Measurements from ENCODE around the gene ECE1. TPM values are rescaled to one million over a fixed set of nuclear protein-coding genes. Genes with fewer than 3 reads are reported as not detected.

ECE1 gene
- total RNA-seq: 10 to 100 TPM; 81.0 to 94.5 (median 87.1) TPM
- total RNA-seq (2013): 57.2 TPM
- 127 to 302 (median 177) reads per million in 29 experiments for total RNA-seq

GRCh38 chr1:21289700-21290545 lies at the start of gene ECE1:
TSS of gene ECE1 (minus strand) at chr1:21290463. CDS start at chr1:21290414, 49 bp downstream.
- DNase-seq (peak in 33 of 35 experiments; percentile 21 to 69 (median 35)), ATAC-seq (replicated peaks in 1 of 4) (peak in 3 of 4 experiments; percentile 13 to 18 (median 16))
- ChIA-PET POLR2A (no interaction called here), CTCF (interaction anchor here in 1 of 2 donors (0.8 to 1.1 kb wide), 2 partner anchors 20 to 48 kb away, joined by 3 to 5 read pairs; no protein-coding TSS in a partner anchor)
- Mint-ChIP-seq H3K4me3 (peak within 1 kb of the TSS; percentile 87 to 91 (median 90)), H3K36me3 (no peaks in the 10 kb centered on the region), H3K9me3 (no peaks in the 10 kb centered on the region), H3K27ac (peak within 1 kb of the TSS; percentile 98 to 99), H3K4me1 (peaks cover 51 to 67% (median 63%) of the 10 kb centered on the region in 3 donors), H3K27me3 (no peaks in the 10 kb centered on the region)
- H3K4me1 ChIP-seq (ENCODE audit: control insufficient read depth in 1 of 2, extremely low read depth in 1 of 2, insufficient read depth in 2 of 2, low read length in 2 of 2): peaks cover 27 to 63% of the 10 kb centered on the region in 2 experiments
- peak within 1 kb of the TSS; percentile 82 for H3K27ac ChIP-seq (ENCODE audit: low read length)
- H3K36me3 ChIP-seq (ENCODE audit: control insufficient read depth in 2 of 2, extremely low read depth in 1 of 2, insufficient read depth in 1 of 2, low read length in 1 of 2): peaks cover 0 to 6% of the 10 kb centered on the region in 2 donors
- H3K4me3 ChIP-seq (ENCODE audit: control insufficient read depth in 1 of 2, extremely low read depth in 1 of 2, low read length in 1 of 2): peak within 1 kb of the TSS; percentile 70 to 76
- no peaks in the 10 kb centered on the region for H3K27me3 ChIP-seq (replicated peaks in 1 of 2; ENCODE audit: control insufficient read depth in 2 of 2, extremely low read depth in 1 of 2, insufficient read depth in 2 of 2, low read length in 1 of 2)
- WGBS (ENCODE audit: insufficient coverage): under 1% methylated on average over 89 of the region's 90 CpGs
- H3K9me3 ChIP-seq: no peaks in the 10 kb centered on the region

GRCh38 chr1:21339356-21340229 lies 49.3 kb upstream of the ECE1 start:
- no peak overlapping the region for H3K27ac ChIP-seq (ENCODE audit: low read length)
- peaks cover 62 to 99% of the 10 kb centered on the region in 2 experiments for H3K4me1 ChIP-seq (ENCODE audit: control insufficient read depth in 1 of 2, extremely low read depth in 1 of 2, insufficient read depth in 2 of 2, low read length in 2 of 2)
- Mint-ChIP-seq H3K4me1 (peaks cover 89 to 93% (median 92%) of the 10 kb centered on the region in 3 donors), H3K9me3 (no peaks in the 10 kb centered on the region), H3K27ac (peak overlapping the region; percentile 17 to 45), H3K27me3 (no peaks in the 10 kb centered on the region), H3K4me3 (no peak overlapping the region), H3K36me3 (no peaks in the 10 kb centered on the region)
- POLR2A ChIA-PET: no interaction called here
- H3K9me3 ChIP-seq: no peaks in the 10 kb centered on the region
- H3K4me3 ChIP-seq (ENCODE audit: control insufficient read depth in 1 of 2, extremely low read depth in 1 of 2, low read length in 1 of 2): no peak overlapping the region
- peaks cover 0 to 5% of the 10 kb centered on the region in 2 donors for H3K36me3 ChIP-seq (ENCODE audit: control insufficient read depth in 2 of 2, extremely low read depth in 1 of 2, insufficient read depth in 1 of 2, low read length in 1 of 2)
- WGBS (ENCODE audit: insufficient coverage): 100% methylated on average over 2 of the region's 9 CpGs
- CTCF ChIA-PET: no interaction called here
- H3K27me3 ChIP-seq (replicated peaks in 1 of 2; ENCODE audit: control insufficient read depth in 2 of 2, extremely low read depth in 1 of 2, insufficient read depth in 2 of 2, low read length in 1 of 2): no peaks in the 10 kb centered on the region
- no peak for DNase-seq
- ATAC-seq (replicated peaks in 1 of 4): no peak

GRCh38 chr1:21338573-21339355 lies 48.5 kb upstream of the ECE1 start:
- peak overlapping the region in 1 of 3 donors; percentile 46 for H3K4me3 Mint-ChIP-seq
- H3K4me1 Mint-ChIP-seq: peaks cover 93 to 96% (median 94%) of the 10 kb centered on the region in 3 donors
- ATAC-seq (replicated peaks in 1 of 4): no peak
- Histone ChIP-seq H3K9me3 (no peaks in the 10 kb centered on the region), H3K4me3 (ENCODE audit: control insufficient read depth in 1 of 2, extremely low read depth in 1 of 2, low read length in 1 of 2) (no peak overlapping the region), H3K27me3 (replicated peaks in 1 of 2; ENCODE audit: control insufficient read depth in 2 of 2, extremely low read depth in 1 of 2, insufficient read depth in 2 of 2, low read length in 1 of 2) (no peaks in the 10 kb centered on the region), H3K36me3 (ENCODE audit: control insufficient read depth in 2 of 2, extremely low read depth in 1 of 2, insufficient read depth in 1 of 2, low read length in 1 of 2) (peaks cover 0 to 5% of the 10 kb centered on the region in 2 donors), H3K4me1 (ENCODE audit: control insufficient read depth in 1 of 2, extremely low read depth in 1 of 2, insufficient read depth in 2 of 2, low read length in 2 of 2) (peaks cover 63 to 99% of the 10 kb centered on the region in 2 experiments), H3K27ac (ENCODE audit: low read length) (no peak overlapping the region)
- no peaks in the 10 kb centered on the region for H3K9me3 Mint-ChIP-seq
- CTCF ChIA-PET: interaction anchor here in 1 of 2 donors (0.6 to 1.6 kb wide), 4 partner anchors 29 to 68 kb away, joined by 4 to 5 read pairs (median 4); partner anchors contain the start of gene ECE1
- no peaks in the 10 kb centered on the region for H3K27me3 Mint-ChIP-seq
- 96% methylated on average over 9 of the region's 10 CpGs for WGBS (ENCODE audit: insufficient coverage)
- no peaks in the 10 kb centered on the region for H3K36me3 Mint-ChIP-seq
- POLR2A ChIA-PET: no interaction called here
- DNase-seq: no peak
- peak overlapping the region; percentile 72 to 75 for H3K27ac Mint-ChIP-seq

GRCh38 chr1:21337928-21338572 lies 47.8 kb upstream of the ECE1 start:
- H3K36me3 Mint-ChIP-seq: no peaks in the 10 kb centered on the region
- ATAC-seq (replicated peaks in 1 of 4): no peak
- H3K9me3 Mint-ChIP-seq: no peaks in the 10 kb centered on the region
- ChIA-PET POLR2A (no interaction called here), CTCF (interaction anchor here (1.2 to 1.6 kb wide), 5 partner anchors 47 to 83 kb away, joined by 3 to 5 read pairs (median 4); partner anchors contain the start of gene ECE1 (in 1 of the 2))
- no peaks in the 10 kb centered on the region for H3K27me3 Mint-ChIP-seq
- Histone ChIP-seq H3K4me3 (ENCODE audit: control insufficient read depth in 1 of 2, extremely low read depth in 1 of 2, low read length in 1 of 2) (no peak overlapping the region), H3K27ac (ENCODE audit: low read length) (no peak overlapping the region), H3K36me3 (ENCODE audit: control insufficient read depth in 2 of 2, extremely low read depth in 1 of 2, insufficient read depth in 1 of 2, low read length in 1 of 2) (peaks cover 0 to 5% of the 10 kb centered on the region in 2 donors), H3K9me3 (no peaks in the 10 kb centered on the region), H3K27me3 (replicated peaks in 1 of 2; ENCODE audit: control insufficient read depth in 2 of 2, extremely low read depth in 1 of 2, insufficient read depth in 2 of 2, low read length in 1 of 2) (no peaks in the 10 kb centered on the region), H3K4me1 (ENCODE audit: control insufficient read depth in 1 of 2, extremely low read depth in 1 of 2, insufficient read depth in 2 of 2, low read length in 2 of 2) (peaks cover 56 to 97% of the 10 kb centered on the region in 2 experiments)
- WGBS (ENCODE audit: insufficient coverage): 55% methylated on average over 2 of the region's 7 CpGs
- no peak for DNase-seq
- H3K4me3 Mint-ChIP-seq: peak overlapping the region in 1 of 3 donors; percentile 46
- H3K27ac Mint-ChIP-seq: peak overlapping the region; percentile 72 to 75
- peaks cover 90 to 94% (median 92%) of the 10 kb centered on the region in 3 donors for H3K4me1 Mint-ChIP-seq

- ChIA-PET POLR2A (no interaction called here), CTCF (interaction anchor here (0.9 to 1.6 kb wide), 6 partner anchors 47 to 83 kb away, joined by 3 to 5 read pairs (median 4); partner anchors contain the start of gene ECE1 (in 1 of the 2))
- peak overlapping the region in 1 of 3 donors; percentile 17 for H3K4me3 Mint-ChIP-seq
- H3K9me3 Mint-ChIP-seq: no peaks in the 10 kb centered on the region
- DNase-seq (no peak), ATAC-seq (replicated peaks in 1 of 4) (no peak)
- Histone ChIP-seq H3K9me3 (no peaks in the 10 kb centered on the region), H3K36me3 (ENCODE audit: control insufficient read depth in 2 of 2, extremely low read depth in 1 of 2, insufficient read depth in 1 of 2, low read length in 1 of 2) (peaks cover 0 to 5% of the 10 kb centered on the region in 2 donors), H3K27me3 (replicated peaks in 1 of 2; ENCODE audit: control insufficient read depth in 2 of 2, extremely low read depth in 1 of 2, insufficient read depth in 2 of 2, low read length in 1 of 2) (no peaks in the 10 kb centered on the region), H3K27ac (ENCODE audit: low read length) (no peak overlapping the region), H3K4me1 (ENCODE audit: control insufficient read depth in 1 of 2, extremely low read depth in 1 of 2, insufficient read depth in 2 of 2, low read length in 2 of 2) (peaks cover 57 to 96% of the 10 kb centered on the region in 2 experiments), H3K4me3 (ENCODE audit: control insufficient read depth in 1 of 2, extremely low read depth in 1 of 2, low read length in 1 of 2) (no peak overlapping the region)
- peak overlapping the region; percentile 31 to 99 for H3K27ac Mint-ChIP-seq
- peaks cover 88 to 92% (median 92%) of the 10 kb centered on the region in 3 donors for H3K4me1 Mint-ChIP-seq
- no peaks in the 10 kb centered on the region for H3K27me3 Mint-ChIP-seq
- H3K36me3 Mint-ChIP-seq: no peaks in the 10 kb centered on the region
- WGBS (ENCODE audit: insufficient coverage): 74% methylated on average over 3 of the region's 8 CpGs
These were observed 47.2 kb upstream of the ECE1 start for GRCh38 chr1:21337454-21337927.

All from T-cell (primary cell).